Liver (tissue), 9 donors: Measurements from ENCODE around the gene OR5H1. TPM values are rescaled to one million over a fixed set of nuclear protein-coding genes. Genes with fewer than 3 reads are reported as not detected.

ENCODE experiments used
- DNase-seq: peaks from one replicate; pipeline ENCODE4 v3.0.0-alpha.2; 2017; ENCODE audit warnings: low spot score
- H3K27ac ChIP-seq, 2 donors: one replicate each; pipeline ENCODE4 v1.7.0; 2013; ENCODE audit warnings: inconsistent platforms in 2 of 2, low read length in 2 of 2, control low read depth in 1 of 2, low read depth in 1 of 2, mild to moderate bottlenecking in 1 of 2
- H3K27me3 ChIP-seq, 4 donors: one replicate each; pipeline versions ENCODE4 v1.6.1 to v1.7.0; 2013; ENCODE audit warnings: low read length in 3 of 4, inconsistent platforms in 1 of 4, mild to moderate bottlenecking in 1 of 4, moderate library complexity in 1 of 4; ENCODE audit not compliant: control insufficient read depth in 4 of 4, insufficient read depth in 4 of 4
- H3K36me3 ChIP-seq, 4 donors: one replicate each; pipeline versions ENCODE4 v1.6.1 to v1.7.0; 2013; ENCODE audit warnings: low read length in 3 of 4, mild to moderate bottlenecking in 3 of 4, low read depth in 1 of 4, moderate library complexity in 1 of 4; ENCODE audit not compliant: control insufficient read depth in 4 of 4, insufficient read depth in 3 of 4
- H3K4me1 ChIP-seq, 4 donors: one replicate each; pipeline versions ENCODE4 v1.6.1 to v1.7.0; 2013; ENCODE audit warnings: low read length in 3 of 4, mild to moderate bottlenecking in 3 of 4, moderate library complexity in 1 of 4; ENCODE audit not compliant: control insufficient read depth in 4 of 4, insufficient read depth in 4 of 4
- H3K4me3 ChIP-seq, 3 donors: one replicate each; pipeline versions ENCODE4 v1.6.1 to v1.7.0; 2013; ENCODE audit warnings: low read length in 3 of 3, control low read depth in 1 of 3, low read depth in 1 of 3, mild to moderate bottlenecking in 1 of 3
- H3K9ac ChIP-seq, 2 donors: one replicate each; pipeline ENCODE4 v1.7.0; 2013; ENCODE audit warnings: low read length in 2 of 2, mild to moderate bottlenecking in 2 of 2, moderate library complexity in 2 of 2, control low read depth in 1 of 2, low read depth in 1 of 2
- H3K9me3 ChIP-seq, 4 donors: one replicate each; pipeline versions ENCODE4 v1.6.1 to v1.7.0; 2013; ENCODE audit warnings: low read length in 3 of 4; ENCODE audit not compliant: control insufficient read depth in 4 of 4
- ATF3 ChIP-seq: IDR thresholded peaks from 2 replicates; pipeline ENCODE4 v1.6.1; 2016; ENCODE audit warnings: antibody characterized with exemption
- CTCF ChIP-seq: fragments of 150-350 bp; IDR thresholded peaks from 2 replicates; pipeline ENCODE4 v1.5.1; 2017; ENCODE audit warnings: improper control_type of control experiment, low read depth, low read length; ENCODE audit not compliant: missing input control
- EGR1 ChIP-seq, 2 donors: IDR thresholded peaks; 2 replicates each; pipeline ENCODE4 v1.6.1; 2016 to 2018; ENCODE audit warnings: antibody characterized with exemption in 2 of 2, low read depth in 2 of 2
- FOXA1 ChIP-seq: IDR thresholded peaks from 2 replicates; pipeline ENCODE4 v1.6.1; 2016; ENCODE audit warnings: antibody characterized with exemption
- HNF4A ChIP-seq, 2 donors: conservative IDR thresholded peaks; 2 replicates each; pipeline ENCODE4 v1.6.1; 2016; ENCODE audit warnings: antibody characterized with exemption in 2 of 2, mild to moderate bottlenecking in 2 of 2
- HNF4G ChIP-seq: IDR thresholded peaks from 2 replicates; pipeline ENCODE4 v1.6.1; 2016; ENCODE audit warnings: antibody characterized with exemption
- RAD21 ChIP-seq, 2 donors: IDR thresholded peaks; 2 replicates each; pipeline ENCODE4 v1.6.1; 2016; ENCODE audit warnings: antibody characterized with exemption in 2 of 2, mild to moderate bottlenecking in 2 of 2
- RXRA ChIP-seq, 2 donors: IDR thresholded peaks; 2 replicates each; pipeline ENCODE4 v1.6.1; 2017 to 2018; ENCODE audit warnings: antibody characterized with exemption in 2 of 2, mild to moderate bottlenecking in 1 of 2
- SP1 ChIP-seq: IDR thresholded peaks from 2 replicates; pipeline ENCODE4 v1.6.1; 2018; ENCODE audit warnings: antibody characterized with exemption, mild to moderate bottlenecking
- TAF1 ChIP-seq: conservative IDR thresholded peaks from 2 replicates; pipeline ENCODE4 v1.6.1; 2016; ENCODE audit warnings: antibody characterized with exemption, mild to moderate bottlenecking
- WGBS: extraction: QIAGEN DNeasy Blood & Tissue Kit; methylation state at CpG from one replicate; pipeline ENCODE4 v1.1.7; 2013; 5-methylcytosine and 5-hydroxymethylcytosine counted together
- polyA plus RNA-seq, 2 donors: library from polyadenylated mRNA; stranded (reverse) in 1 of 2; unstranded in 1 of 2; fragments of 200-250 nt in 1 of 2; fragments of >200 nt in 1 of 2; fragmentation: Nextera tagmentation in 1 of 2; extraction: Ambion mirVana in 1 of 2; gene quantifications; one replicate each; pipeline versions ENCODE4 v1.2.1 to v1.2.3, GENCODE V29; 2013 to 2015
- total RNA-seq, 2 donors: library from RNA; depleted of rRNA; stranded (reverse); fragments of >200 nt; gene quantifications; one replicate each; pipeline ENCODE4 v1.2.3, GENCODE V29; 2014
- TF ChIP-seq, protein P1 (sequence below): IDR thresholded peaks from 2 replicates; pipeline ENCODE4 v1.6.1; 2016; ENCODE audit warnings: antibody characterized with exemption
- TF ChIP-seq, protein P2 (sequence below): IDR thresholded peaks from 2 replicates; pipeline ENCODE4 v1.6.1; 2016; ENCODE audit warnings: antibody characterized with exemption
- TF ChIP-seq, protein P3 (sequence below): IDR thresholded peaks from 2 replicates; pipeline ENCODE4 v1.6.1; 2016; ENCODE audit warnings: antibody characterized with exemption, mild to moderate bottlenecking
- donor health status: healthy.
- donor health status: healthy.
- donor health status: healthy.
- donor health status: healthy.
- donor health status: healthy.

The OR5H1 gene
- total and polyA plus RNA-seq, 4 donors: not detected

DNA sequence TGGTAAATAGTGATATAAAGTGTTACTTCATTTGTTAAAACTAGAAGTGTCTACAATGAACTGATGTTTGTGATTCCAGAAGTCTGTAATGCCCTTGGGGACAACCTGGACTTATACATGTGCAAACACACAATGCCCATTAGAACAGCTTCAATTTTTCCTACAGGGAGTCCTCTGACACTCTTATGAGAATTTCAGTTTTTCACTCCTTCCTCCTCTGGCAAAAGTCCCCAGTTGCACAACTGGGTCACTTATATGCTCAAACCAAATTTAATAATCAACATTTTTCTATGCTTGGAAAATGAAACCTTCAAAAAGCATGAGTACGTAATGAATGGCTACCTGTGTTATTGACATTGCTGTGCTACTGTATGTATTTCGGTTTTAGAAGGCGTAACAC lies 35.9 kb downstream of the OR5H1 start, which contains the start of gene OR5H15:
Gene OR5H15, plus strand, starts transcription at position 301 of the 400 bp plus-strand sequence. CDS start 2,004 bp downstream, outside the sequence.
- WGBS: 90% methylated on average over 3 of the region's 3 CpGs
- H3K27me3 ChIP-seq: no peaks in the 10 kb centered on the region
- H3K36me3 ChIP-seq: no peaks in the 10 kb centered on the region
- H3K27ac ChIP-seq: no peak within 1 kb of the TSS
- H3K4me3 ChIP-seq: no peak within 1 kb of the TSS
- no peak for DNase-seq
- no peak within 1 kb of the TSS for H3K9ac ChIP-seq
- H3K4me1 ChIP-seq: no peaks in the 10 kb centered on the region
- no peak for TF ChIP-seq RXRA (IDR thresholded peaks at IDR 0.05)
- TF ChIP-seq, protein P1, sequence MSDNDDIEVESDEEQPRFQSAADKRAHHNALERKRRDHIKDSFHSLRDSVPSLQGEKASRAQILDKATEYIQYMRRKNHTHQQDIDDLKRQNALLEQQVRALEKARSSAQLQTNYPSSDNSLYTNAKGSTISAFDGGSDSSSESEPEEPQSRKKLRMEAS: no peak
- no peak for TF ChIP-seq EGR1 (IDR thresholded peaks at IDR 0.05; ENCODE audit: low read depth in 2 of 2)
- TF ChIP-seq, protein P2, sequence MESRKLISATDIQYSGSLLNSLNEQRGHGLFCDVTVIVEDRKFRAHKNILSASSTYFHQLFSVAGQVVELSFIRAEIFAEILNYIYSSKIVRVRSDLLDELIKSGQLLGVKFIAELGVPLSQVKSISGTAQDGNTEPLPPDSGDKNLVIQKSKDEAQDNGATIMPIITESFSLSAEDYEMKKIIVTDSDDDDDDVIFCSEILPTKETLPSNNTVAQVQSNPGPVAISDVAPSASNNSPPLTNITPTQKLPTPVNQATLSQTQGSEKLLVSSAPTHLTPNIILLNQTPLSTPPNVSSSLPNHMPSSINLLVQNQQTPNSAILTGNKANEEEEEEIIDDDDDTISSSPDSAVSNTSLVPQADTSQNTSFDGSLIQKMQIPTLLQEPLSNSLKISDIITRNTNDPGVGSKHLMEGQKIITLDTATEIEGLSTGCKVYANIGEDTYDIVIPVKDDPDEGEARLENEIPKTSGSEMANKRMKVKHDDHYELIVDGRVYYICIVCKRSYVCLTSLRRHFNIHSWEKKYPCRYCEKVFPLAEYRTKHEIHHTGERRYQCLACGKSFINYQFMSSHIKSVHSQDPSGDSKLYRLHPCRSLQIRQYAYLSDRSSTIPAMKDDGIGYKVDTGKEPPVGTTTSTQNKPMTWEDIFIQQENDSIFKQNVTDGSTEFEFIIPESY: no peak
- TF ChIP-seq TAF1: no peak
- no peak for TF ChIP-seq SP1
- no peak for TF ChIP-seq FOXA1
- TF ChIP-seq RAD21 (IDR thresholded peaks at IDR 0.05): no peak
- TF ChIP-seq, protein P3, sequence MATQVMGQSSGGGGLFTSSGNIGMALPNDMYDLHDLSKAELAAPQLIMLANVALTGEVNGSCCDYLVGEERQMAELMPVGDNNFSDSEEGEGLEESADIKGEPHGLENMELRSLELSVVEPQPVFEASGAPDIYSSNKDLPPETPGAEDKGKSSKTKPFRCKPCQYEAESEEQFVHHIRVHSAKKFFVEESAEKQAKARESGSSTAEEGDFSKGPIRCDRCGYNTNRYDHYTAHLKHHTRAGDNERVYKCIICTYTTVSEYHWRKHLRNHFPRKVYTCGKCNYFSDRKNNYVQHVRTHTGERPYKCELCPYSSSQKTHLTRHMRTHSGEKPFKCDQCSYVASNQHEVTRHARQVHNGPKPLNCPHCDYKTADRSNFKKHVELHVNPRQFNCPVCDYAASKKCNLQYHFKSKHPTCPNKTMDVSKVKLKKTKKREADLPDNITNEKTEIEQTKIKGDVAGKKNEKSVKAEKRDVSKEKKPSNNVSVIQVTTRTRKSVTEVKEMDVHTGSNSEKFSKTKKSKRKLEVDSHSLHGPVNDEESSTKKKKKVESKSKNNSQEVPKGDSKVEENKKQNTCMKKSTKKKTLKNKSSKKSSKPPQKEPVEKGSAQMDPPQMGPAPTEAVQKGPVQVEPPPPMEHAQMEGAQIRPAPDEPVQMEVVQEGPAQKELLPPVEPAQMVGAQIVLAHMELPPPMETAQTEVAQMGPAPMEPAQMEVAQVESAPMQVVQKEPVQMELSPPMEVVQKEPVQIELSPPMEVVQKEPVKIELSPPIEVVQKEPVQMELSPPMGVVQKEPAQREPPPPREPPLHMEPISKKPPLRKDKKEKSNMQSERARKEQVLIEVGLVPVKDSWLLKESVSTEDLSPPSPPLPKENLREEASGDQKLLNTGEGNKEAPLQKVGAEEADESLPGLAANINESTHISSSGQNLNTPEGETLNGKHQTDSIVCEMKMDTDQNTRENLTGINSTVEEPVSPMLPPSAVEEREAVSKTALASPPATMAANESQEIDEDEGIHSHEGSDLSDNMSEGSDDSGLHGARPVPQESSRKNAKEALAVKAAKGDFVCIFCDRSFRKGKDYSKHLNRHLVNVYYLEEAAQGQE: no peak
- TF ChIP-seq HNF4A (conservative IDR thresholded peaks at IDR 0.05): no peak
- H3K9me3 ChIP-seq: no peaks in the 10 kb centered on the region

DNA sequence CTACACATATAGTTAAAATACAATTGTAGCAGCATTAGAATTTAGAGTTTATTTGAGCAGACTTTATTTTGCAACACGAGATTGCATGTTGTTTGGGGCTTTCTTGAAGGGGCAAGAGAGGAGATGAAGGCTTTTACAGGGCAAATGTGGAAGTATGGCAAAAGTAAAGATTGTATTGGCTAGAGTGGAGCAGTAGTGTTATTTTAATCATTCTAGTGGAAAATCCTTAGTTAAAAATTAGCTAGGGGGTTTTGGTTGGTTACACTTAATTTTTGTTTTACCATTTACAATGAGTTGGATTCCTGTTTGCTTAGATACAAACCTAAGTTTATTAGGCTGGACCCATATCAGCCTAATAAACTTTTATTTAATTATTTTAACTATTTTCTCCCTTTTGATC lies 40.5 kb downstream of the OR5H1 start:
- no peak for DNase-seq
- no peaks in the 10 kb centered on the region for H3K9me3 ChIP-seq
- H3K27me3 ChIP-seq: no peaks in the 10 kb centered on the region

More for the DNA sequence above, 40.5 kb downstream of the OR5H1 start:
- WGBS: 45% methylated on average over 1 of the region's 1 CpG
- Histone ChIP-seq H3K36me3 (no peaks in the 10 kb centered on the region), H3K27ac (no peak overlapping the region), H3K4me1 (no peaks in the 10 kb centered on the region), H3K4me3 (no peak overlapping the region), H3K9ac (no peak overlapping the region)
- TF ChIP-seq, protein P1: no peak
- TF ChIP-seq ATF3: no peak
- no peak for TF ChIP-seq RXRA (IDR thresholded peaks at IDR 0.05)
- no peak for TF ChIP-seq CTCF
- TF ChIP-seq HNF4G: no peak
- no peak for TF ChIP-seq RAD21 (IDR thresholded peaks at IDR 0.05)
